NAMALWA (cell line): ENCODE results near the gene CSPG5.

ENCODE experiments used
- DNase-seq: peaks from one replicate; pipeline ENCODE4 v3.0.0-alpha.2; 2015; ENCODE audit warnings: low spot score

Gene CSPG5

GRCh38 chr3:47578691-47579632 is at the start of gene CSPG5:
Gene CSPG5, minus strand, starts transcription at chr3:47578865. Its CDS starts 172 bp downstream, at chr3:47578693.
- DNase-seq = no peak

- DNase-seq = no peak
These were observed 49.8 kb upstream of the CSPG5 start for GRCh38 chr3:47628426-47628825.

- DNase-seq = no peak
These were observed 44.2 kb upstream of the CSPG5 start for GRCh38 chr3:47622671-47623461.

GRCh38 chr3:47617086-47618010 is 38.7 kb upstream of the CSPG5 start:
- no peak for DNase-seq

- DNase-seq = no peak
These were observed 36.1 kb upstream of the CSPG5 start for GRCh38 chr3:47614788-47615187.

GRCh38 chr3:47613722-47614121 is 35.1 kb upstream of the CSPG5 start:
- peak; percentile 61 for DNase-seq

- no peak for DNase-seq
These were observed 34.2 kb upstream of the CSPG5 start for GRCh38 chr3:47612879-47613278.

GRCh38 chr3:47612178-47612577 is 33.5 kb upstream of the CSPG5 start:
- DNase-seq = no peak

GRCh38 chr3:47611576-47611975 is 32.9 kb upstream of the CSPG5 start:
- no peak for DNase-seq

GRCh38 chr3:47610583-47610982 is 31.9 kb upstream of the CSPG5 start:
- DNase-seq = no peak

- no peak for DNase-seq
These were observed 28.7 kb upstream of the CSPG5 start for GRCh38 chr3:47607335-47607734.

- DNase-seq = no peak
These were observed 27.5 kb upstream of the CSPG5 start for GRCh38 chr3:47606165-47606564.

GRCh38 chr3:47605652-47606051 is 27.0 kb upstream of the CSPG5 start:
- no peak for DNase-seq

- no peak for DNase-seq
These were observed 25.5 kb upstream of the CSPG5 start for GRCh38 chr3:47604145-47604544.

- no peak for DNase-seq
These were observed 24.7 kb upstream of the CSPG5 start for GRCh38 chr3:47603332-47603731.

- DNase-seq = no peak
These were observed 22.6 kb upstream of the CSPG5 start for GRCh38 chr3:47601281-47601680.

GRCh38 chr3:47594792-47595191 is 16.1 kb upstream of the CSPG5 start:
- no peak for DNase-seq

- no peak for DNase-seq
These were observed 13.6 kb upstream of the CSPG5 start for GRCh38 chr3:47592066-47592795.

GRCh38 chr3:47590216-47590615 is 11.6 kb upstream of the CSPG5 start:
- no peak for DNase-seq

- no peak for DNase-seq
These were observed 9.9 kb upstream of the CSPG5 start for GRCh38 chr3:47588587-47588986.

GRCh38 chr3:47588053-47588452 is 9.4 kb upstream of the CSPG5 start:
- no peak for DNase-seq
